Activated CD4-positive, alpha-beta memory T cell treated with anti-CD3 and anti-CD28 coated beads for 36 hours (primary cell): ENCODE data around the gene SHOC2. TPM values are rescaled to one million over a fixed set of nuclear protein-coding genes. Genes with fewer than 3 reads are reported as not detected.
"Not testable (repeated sequence)": the region's sequence is repeated elsewhere in the genome, so short reads cannot be mapped to it uniquely, and the experiment has no call there.

Experiments
- CTCF ChIA-PET: fragments of 350-600 bp; sonication (Branson Sonifier 250); formaldehyde crosslinking; loops from one replicate; lab custom pipeline; 2021; ENCODE audit warnings: antibody characterized with exemption, inconsistent platforms; lab: Charles Lee
- POLR2A ChIA-PET: fragments of 350-600 bp; sonication (Branson Sonifier 250); formaldehyde crosslinking; loops from one replicate; lab custom pipeline; 2021; ENCODE audit warnings: antibody characterized with exemption; lab: Charles Lee
- DNase-seq: peaks from one replicate; pipeline ENCODE4 v3.0.0-alpha.2; 2020
- H3K27ac Mint-ChIP-seq: one replicate; pipeline ENCODE4 v1.8.0; 2021; ENCODE audit warnings: mixed read lengths
- H3K27me3 Mint-ChIP-seq: one replicate; pipeline ENCODE4 v1.8.0; 2021; ENCODE audit warnings: mixed read lengths
- H3K36me3 Mint-ChIP-seq: one replicate; pipeline ENCODE4 v1.8.0; 2021; ENCODE audit warnings: mixed read lengths
- H3K4me1 Mint-ChIP-seq: one replicate; pipeline ENCODE4 v1.8.0; 2021; ENCODE audit warnings: low read depth, mixed read lengths
- H3K4me3 Mint-ChIP-seq: one replicate; pipeline ENCODE4 v1.8.0; 2021; ENCODE audit warnings: mild to moderate bottlenecking, mixed read lengths
- H3K9me3 Mint-ChIP-seq: one replicate; pipeline ENCODE4 v1.8.0; 2021; ENCODE audit warnings: mixed read lengths
- intact Hi-C: fragments of 100-400 bp; cut with micrococcal nuclease; formaldehyde crosslinking; loops from one replicate; pipeline ENCODE4 v1.15.1; 2023
- total RNA-seq, 2 experiments: library from RNA; stranded (reverse); gene quantifications; one replicate each; pipeline ENCODE4 v1.2.3, GENCODE V29; 2021

SHOC2 gene
- total RNA-seq, 2 experiments from 2014 or later = 30.7 to 32.5 TPM

DNA sequence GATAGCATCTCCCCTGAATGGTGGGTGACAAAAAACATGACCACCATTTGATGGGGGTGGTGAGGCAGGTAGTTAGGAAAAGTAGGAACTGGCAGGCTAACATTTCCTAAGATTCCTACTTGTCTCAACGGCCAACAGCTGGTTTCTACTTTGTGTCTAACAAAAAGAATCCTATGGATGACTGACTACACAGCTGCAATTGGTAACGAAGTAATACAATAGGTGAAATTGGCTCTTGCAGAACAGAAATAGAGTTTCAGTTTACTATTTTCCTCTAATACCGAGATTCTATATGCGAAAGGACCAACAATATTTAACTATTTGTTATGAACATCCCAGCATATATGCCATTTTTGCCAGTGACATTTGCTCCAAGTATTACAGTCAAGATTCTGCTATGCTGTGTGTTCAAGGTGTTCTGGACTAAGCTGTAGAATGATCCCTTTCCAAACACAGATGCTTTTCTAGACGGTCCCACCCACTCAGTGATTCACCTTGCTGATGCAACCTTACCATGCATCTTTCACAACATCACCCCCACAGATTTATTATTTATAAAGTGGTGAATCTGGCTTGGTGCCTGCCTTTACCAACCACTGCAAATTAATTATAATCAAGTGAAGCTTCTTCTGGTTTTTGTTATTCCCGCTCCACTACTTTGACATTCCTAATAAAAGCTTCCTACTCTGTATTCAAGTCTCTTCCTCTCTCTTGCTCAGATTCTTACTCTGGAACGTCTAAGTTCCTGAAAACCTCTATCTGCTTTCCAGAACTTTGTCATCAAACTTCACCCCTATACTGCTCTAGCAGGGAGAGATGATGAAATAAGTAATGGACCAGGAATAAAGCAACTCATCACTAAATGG lies 17.2 kb upstream of the SHOC2 start:
- intact Hi-C loops = loop anchor here (1.0 to 5.0 kb wide), 3 partner anchors 9 to 128 kb away; no protein-coding TSS in a partner anchor
- H3K9me3 Mint-ChIP-seq = no peaks in the 10 kb centered on the region

DNA sequence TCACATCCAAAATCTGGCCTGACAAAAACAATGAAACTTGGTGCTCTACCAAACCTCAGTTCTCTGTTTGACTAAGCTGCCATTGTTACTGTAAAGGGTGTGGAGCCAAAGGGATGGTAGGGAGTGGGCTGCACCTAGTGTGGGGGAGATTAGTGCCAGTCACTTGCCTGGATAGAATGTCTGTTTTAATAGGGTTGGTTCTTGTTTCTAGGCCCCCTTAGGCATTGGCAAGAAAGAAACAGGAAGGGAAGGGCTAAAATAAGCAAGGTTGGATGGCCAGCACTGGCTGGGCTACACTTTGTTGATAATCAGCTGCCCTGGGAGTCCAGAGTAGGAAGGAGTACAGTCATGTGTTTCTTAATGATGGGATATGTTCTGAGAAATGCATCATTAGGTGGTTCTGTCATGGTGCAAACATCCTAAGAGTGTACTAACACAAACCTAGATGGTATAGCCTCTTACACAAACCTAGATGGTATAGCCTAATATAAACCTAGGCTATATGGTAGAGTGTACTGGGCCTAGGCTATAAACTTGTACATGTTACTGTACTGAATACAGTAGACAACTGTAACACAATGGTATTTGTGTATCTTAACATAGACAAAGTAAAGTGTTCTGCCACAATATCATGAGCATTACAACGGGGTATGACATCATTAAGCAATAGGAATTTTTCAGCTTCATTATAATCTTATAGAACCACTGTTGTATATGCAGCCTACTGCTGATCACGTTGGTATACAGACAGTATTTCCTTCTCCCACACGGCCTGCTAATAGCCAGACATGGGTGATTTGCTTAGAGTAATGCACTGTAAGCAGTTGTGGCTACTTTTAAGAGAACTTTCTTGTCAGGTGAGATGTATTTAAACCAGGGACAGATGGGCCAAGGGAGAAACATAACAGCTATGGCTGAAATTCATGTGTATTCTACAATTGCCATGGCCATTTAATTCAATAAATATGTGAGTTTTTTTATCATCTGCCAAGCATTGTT lies 15.8 kb upstream of the SHOC2 start:
- Mint-ChIP-seq H3K27ac (peak overlapping the region; percentile 79), H3K9me3 (no peaks in the 10 kb centered on the region), H3K27me3 (no peaks in the 10 kb centered on the region), H3K4me1 (peaks cover 39% of the 10 kb centered on the region), H3K4me3 (peak overlapping the region; percentile 3), H3K36me3 (peaks cover 13% of the 10 kb centered on the region)
- CTCF ChIA-PET = interaction anchor here (0.9 to 4.2 kb wide), 7 partner anchors 10 to 157 kb away, joined by 4 to 23 read pairs (median 4); partner anchors contain the start of genes BBIP1, PDCD4 and SHOC2
- intact Hi-C loops = loop anchor here (1.0 to 5.0 kb wide), 2 partner anchors 15 to 36 kb away; no protein-coding TSS in a partner anchor
- POLR2A ChIA-PET = interaction anchor here (1.0 to 2.0 kb wide), 5 partner anchors 15 to 129 kb away, joined by 3 to 11 read pairs (median 5); partner anchors contain the start of genes BBIP1 and SHOC2
- DNase-seq = peak; percentile 60

More for the DNA sequence above, 17.2 kb upstream of the SHOC2 start:
- Mint-ChIP-seq H3K4me1 (peaks cover 40% of the 10 kb centered on the region), H3K36me3 (peaks cover 17% of the 10 kb centered on the region), H3K27me3 (no peaks in the 10 kb centered on the region), H3K4me3 (peak overlapping the region; percentile 6), H3K27ac (peak overlapping the region; percentile 79)
- peak; percentile 68 for DNase-seq
- ChIA-PET POLR2A (interaction anchor here (0.6 to 2.0 kb wide), 9 partner anchors 8 to 128 kb away, joined by 3 to 11 read pairs (median 5); partner anchors contain the start of genes BBIP1 and SHOC2), CTCF (interaction anchor here (0.9 to 4.2 kb wide), 10 partner anchors 9 to 230 kb away, joined by 3 to 23 read pairs (median 4); partner anchors contain the start of genes BBIP1, PDCD4 and SHOC2)

DNA sequence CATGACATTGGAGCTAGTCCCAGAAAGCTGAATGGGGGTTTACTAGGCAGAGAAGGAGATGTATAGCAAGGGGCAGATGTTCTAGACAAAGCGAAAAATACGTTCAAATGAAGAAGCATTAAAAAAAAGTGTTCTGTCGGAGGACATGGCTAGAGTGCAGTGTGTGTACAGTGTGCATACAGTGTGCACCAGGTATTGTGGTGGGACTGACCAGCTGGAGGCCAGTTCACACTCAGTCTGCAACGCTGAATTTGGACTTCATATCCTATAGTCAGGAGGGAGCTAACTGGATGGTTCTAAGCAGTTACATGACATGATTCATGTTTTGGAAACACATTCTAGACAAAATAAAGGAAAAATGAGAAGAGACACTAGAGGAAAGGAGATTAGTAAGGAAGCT lies 9.3 kb upstream of the SHOC2 start:
- intact Hi-C loops = loop anchor here (10.0 kb wide), 1 partner anchor 485 kb away; no protein-coding TSS in a partner anchor
- Mint-ChIP-seq H3K27ac (no peak overlapping the region), H3K9me3 (no peaks in the 10 kb centered on the region), H3K27me3 (no peaks in the 10 kb centered on the region), H3K4me1 (peaks cover 6% of the 10 kb centered on the region), H3K36me3 (peaks cover 2% of the 10 kb centered on the region), H3K4me3 (no peak overlapping the region)
- no peak for DNase-seq
- ChIA-PET POLR2A (interaction anchor here (1.0 kb wide), 1 partner anchor 9 kb away, joined by 3 read pairs; no protein-coding TSS in a partner anchor), CTCF (interaction anchor here (1.0 to 2.2 kb wide), 3 partner anchors 13 to 164 kb away, joined by 3 to 6 read pairs (median 4); no protein-coding TSS in a partner anchor)

DNA sequence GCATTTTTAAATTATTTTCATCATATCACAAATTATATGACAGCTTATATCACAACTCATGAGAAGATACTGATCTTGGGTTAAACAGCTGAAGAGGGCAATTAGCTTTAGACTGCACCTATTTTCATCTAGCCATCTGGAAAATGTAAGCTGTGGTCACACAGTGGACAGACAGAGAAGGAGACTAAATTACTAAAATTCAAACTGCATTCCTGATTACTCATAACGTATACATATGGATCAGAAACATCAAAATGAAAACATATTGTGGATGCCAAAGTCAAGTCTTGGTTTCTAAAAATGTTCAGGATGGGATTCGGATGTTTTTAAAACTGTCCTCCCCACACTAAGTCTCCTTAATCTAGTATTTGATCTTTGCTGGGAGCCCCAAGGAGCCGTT lies 7.0 kb upstream of the SHOC2 start:
- CTCF ChIA-PET = interaction anchor here (0.7 kb wide), 1 partner anchor 11 kb away, joined by 4 read pairs; no protein-coding TSS in a partner anchor
- intact Hi-C loops = loop anchor here (10.0 kb wide), 1 partner anchor 488 kb away; no protein-coding TSS in a partner anchor

DNA sequence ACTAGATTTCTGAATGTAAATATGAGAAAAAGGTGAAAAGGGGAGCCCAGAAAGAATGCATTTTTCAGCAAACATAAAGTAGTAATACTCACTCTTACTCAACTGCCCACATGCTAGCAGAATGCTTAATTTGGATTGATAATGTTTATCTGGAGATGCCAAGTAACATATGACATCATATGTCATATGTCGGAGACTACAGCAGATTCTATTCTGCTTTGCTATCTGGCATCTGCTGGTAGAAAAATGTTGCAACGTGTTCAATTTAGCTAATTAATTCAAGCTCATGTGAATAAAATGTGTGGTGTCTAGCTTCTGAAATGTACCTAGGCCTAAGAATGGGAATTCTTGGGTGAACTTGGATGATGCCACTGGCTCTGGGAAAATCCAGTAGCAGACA lies 5.0 kb upstream of the SHOC2 start:
- Mint-ChIP-seq H3K9me3 (no peaks in the 10 kb centered on the region), H3K36me3 (peaks cover 5% of the 10 kb centered on the region), H3K4me1 (peaks cover 23% of the 10 kb centered on the region), H3K27ac (no peak overlapping the region), H3K27me3 (no peaks in the 10 kb centered on the region), H3K4me3 (no peak overlapping the region)
- DNase-seq = no peak
- CTCF ChIA-PET = interaction anchor here (0.7 to 1.3 kb wide), 2 partner anchors 27 to 304 kb away, joined by 3 read pairs; no protein-coding TSS in a partner anchor
- POLR2A ChIA-PET = interaction anchor here (1.2 kb wide), 1 partner anchor 140 kb away, joined by 3 read pairs; no protein-coding TSS in a partner anchor
- intact Hi-C loops = loop anchor here (10.0 kb wide), 1 partner anchor 490 kb away; no protein-coding TSS in a partner anchor

More for the DNA sequence above, 7.0 kb upstream of the SHOC2 start:
- Mint-ChIP-seq H3K27ac (no peak overlapping the region), H3K9me3 (no peaks in the 10 kb centered on the region), H3K4me3 (no peak overlapping the region), H3K4me1 (peaks cover 19% of the 10 kb centered on the region), H3K36me3 (peaks cover 3% of the 10 kb centered on the region), H3K27me3 (no peaks in the 10 kb centered on the region)
- DNase-seq = no peak
- POLR2A ChIA-PET = interaction anchor here (1.3 kb wide), 1 partner anchor 41 kb away, joined by 3 read pairs; the partner anchor contains the start of gene PDCD4

DNA sequence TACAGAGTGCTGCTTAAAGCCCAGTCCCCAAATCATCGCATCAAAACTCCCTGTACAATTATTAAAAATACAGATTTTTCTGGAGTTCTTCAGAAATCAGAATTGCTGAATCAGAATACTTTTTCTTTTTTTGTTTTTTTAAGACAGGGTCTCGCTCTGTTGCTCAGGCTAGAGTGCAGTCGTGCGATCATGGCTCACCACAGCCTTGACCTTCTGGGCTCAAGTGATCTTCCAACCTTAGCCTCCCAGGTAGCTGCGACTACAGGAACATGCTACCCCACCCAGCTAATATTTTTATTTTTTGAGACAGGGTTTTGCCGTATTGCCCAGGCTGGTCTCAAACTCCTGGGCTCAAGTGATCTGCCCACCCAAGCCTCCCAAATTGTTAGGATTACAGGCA lies 4.4 kb upstream of the SHOC2 start:
- peaks cover 6% of the 10 kb centered on the region for H3K36me3 Mint-ChIP-seq
- ChIA-PET POLR2A (no interaction called here), CTCF (interaction anchor here (1.3 kb wide), 1 partner anchor 304 kb away, joined by 3 read pairs; no protein-coding TSS in a partner anchor)
- peaks cover 23% of the 10 kb centered on the region for H3K4me1 Mint-ChIP-seq
- intact Hi-C loops = loop anchor here (10.0 kb wide), 1 partner anchor 490 kb away; no protein-coding TSS in a partner anchor
- no peaks in the 10 kb centered on the region for H3K9me3 Mint-ChIP-seq
- no peaks in the 10 kb centered on the region for H3K27me3 Mint-ChIP-seq
- H3K27ac Mint-ChIP-seq = no peak overlapping the region
- no peak overlapping the region for H3K4me3 Mint-ChIP-seq
- no peak for DNase-seq

DNA sequence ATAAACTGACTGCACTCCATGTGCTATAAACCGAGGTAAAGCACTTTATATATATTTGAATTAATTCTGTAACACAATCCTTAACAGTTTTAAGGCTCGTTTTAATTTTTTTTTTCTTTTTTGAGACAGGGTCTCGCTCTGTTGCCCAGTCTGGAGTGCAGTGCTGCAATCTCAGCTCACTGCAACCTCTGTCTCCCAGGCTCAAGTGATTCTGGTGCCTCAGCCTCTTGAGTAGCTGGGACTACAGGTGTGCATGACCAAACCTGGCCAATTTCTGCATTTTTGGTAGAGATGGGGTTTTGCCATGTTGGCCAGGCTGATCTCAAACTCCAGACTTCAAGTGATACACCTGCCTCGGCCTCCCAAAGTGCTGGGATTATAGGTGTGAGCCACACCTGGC lies 3.8 kb upstream of the SHOC2 start:
- H3K9me3 Mint-ChIP-seq, H3K27ac Mint-ChIP-seq, H3K27me3 Mint-ChIP-seq, DNase-seq, POLR2A ChIA-PET, H3K36me3 Mint-ChIP-seq, H3K4me3 Mint-ChIP-seq: not testable (repeated sequence)
- intact Hi-C loops = loop anchor here (10.0 kb wide), 1 partner anchor 491 kb away; no protein-coding TSS in a partner anchor
- CTCF ChIA-PET = interaction anchor here (1.3 kb wide), 1 partner anchor 305 kb away, joined by 3 read pairs; no protein-coding TSS in a partner anchor
- H3K4me1 Mint-ChIP-seq = peaks cover 23% of the 10 kb centered on the region

DNA sequence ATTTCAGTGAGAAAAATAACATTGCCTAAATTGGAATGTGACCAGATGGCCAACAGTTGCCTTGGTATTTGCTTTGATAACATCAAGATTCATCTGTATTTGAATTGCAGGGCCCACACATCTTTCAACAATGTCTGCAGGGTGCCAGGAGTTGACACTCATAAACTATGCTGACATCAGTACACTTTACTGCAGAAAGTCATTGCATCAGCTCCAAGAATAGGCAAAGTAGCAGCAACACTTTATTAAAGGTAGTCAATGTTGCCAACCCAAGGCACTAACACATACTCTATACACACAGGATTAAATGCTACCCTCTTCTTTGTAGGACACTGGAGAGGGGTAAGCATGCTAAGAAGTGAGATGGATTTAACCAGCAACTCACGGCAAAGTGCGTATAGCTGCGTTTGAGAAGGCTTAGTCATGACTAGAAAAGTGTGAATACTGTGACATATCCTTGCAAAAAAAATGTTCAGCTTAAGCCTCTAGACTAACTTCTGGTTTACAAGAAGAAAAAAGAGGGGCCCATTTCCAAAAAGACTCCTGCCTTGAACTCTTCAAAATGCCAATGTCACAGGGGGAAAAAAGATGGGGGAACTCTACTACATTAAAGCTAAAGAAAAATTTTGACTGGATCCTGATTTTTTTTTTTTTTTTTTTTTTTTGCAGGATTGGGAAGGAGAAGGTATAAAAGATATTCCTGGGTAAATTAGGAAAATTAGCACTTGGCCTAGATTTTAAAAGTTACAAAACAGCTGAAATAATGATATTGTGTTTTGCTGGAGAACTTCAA lies 2.7 kb upstream of the SHOC2 start:
- H3K27me3 Mint-ChIP-seq = no peaks in the 10 kb centered on the region
- H3K4me1 Mint-ChIP-seq = peaks cover 28% of the 10 kb centered on the region
- H3K36me3 Mint-ChIP-seq = peaks cover 9% of the 10 kb centered on the region
- H3K4me3 Mint-ChIP-seq = no peak overlapping the region
- H3K9me3 Mint-ChIP-seq = no peaks in the 10 kb centered on the region
- intact Hi-C loops = loop anchor here (10.0 kb wide), 1 partner anchor 492 kb away; no protein-coding TSS in a partner anchor
- H3K27ac Mint-ChIP-seq = peak overlapping the region; percentile 48
- CTCF ChIA-PET = interaction anchor here (1.2 to 3.1 kb wide), 3 partner anchors 14 to 170 kb away, joined by 4 to 22 read pairs (median 14); no protein-coding TSS in a partner anchor
- POLR2A ChIA-PET = no interaction called here
- no peak for DNase-seq

DNA sequence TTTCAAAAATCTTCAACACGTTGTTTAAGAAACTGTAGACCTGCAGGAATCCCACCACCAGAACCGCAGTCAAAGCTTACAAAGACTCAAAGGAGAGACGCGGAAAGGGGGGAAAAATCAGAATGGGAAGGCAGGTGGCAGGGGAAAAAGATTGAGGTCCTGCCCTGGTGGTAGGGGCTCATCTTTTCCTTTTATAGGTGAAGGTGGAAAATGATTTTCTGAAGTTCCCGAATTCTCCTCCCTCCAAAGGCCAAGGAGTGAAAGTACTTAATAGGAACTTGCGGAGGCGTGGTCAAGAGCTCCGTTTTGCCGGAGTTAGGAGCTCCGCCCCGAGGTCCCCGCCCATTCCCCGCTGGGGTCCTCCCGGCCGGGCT lies 1.1 kb upstream of the SHOC2 start:
- Mint-ChIP-seq H3K27ac (peak overlapping the region; percentile 99), H3K4me1 (peaks cover 34% of the 10 kb centered on the region), H3K9me3 (no peaks in the 10 kb centered on the region), H3K27me3 (no peaks in the 10 kb centered on the region), H3K4me3 (peak overlapping the region; percentile 92), H3K36me3 (peaks cover 9% of the 10 kb centered on the region)
- peak; percentile 93 for DNase-seq
- CTCF ChIA-PET = interaction anchor here (0.5 to 3.1 kb wide), 5 partner anchors 15 to 172 kb away, joined by 3 to 22 read pairs (median 3); no protein-coding TSS in a partner anchor
- intact Hi-C loops = loop anchor here (1.0 to 10.0 kb wide), 4 partner anchors 15 to 707 kb away; partner anchors contain the start of gene DUSP5
- POLR2A ChIA-PET = interaction anchor here (0.6 to 2.2 kb wide), 12 partner anchors 11 to 174 kb away, joined by 3 to 11 read pairs (median 5); no protein-coding TSS in a partner anchor
